Hepatocyte (in vitro differentiated cells): ENCODE results near the gene RAP1GAP2. TPM values are rescaled to one million over a fixed set of nuclear protein-coding genes. Genes with fewer than 3 reads are reported as not detected.

Experiments
- DNase-seq: peaks from one replicate; pipeline ENCODE4 v3.0.0-alpha.2; 2016; ENCODE audit warnings: low spot score
- H2AFZ ChIP-seq: fragments of 200-600 bp; sonication (generic); 2 replicates; pipeline ENCODE4 v1.6.0; 2016; ENCODE audit warnings: antibody characterized with exemption, mild to moderate bottlenecking
- H3K27ac ChIP-seq: fragments of 200-600 bp; sonication (generic); 2 replicates; pipeline ENCODE4 v1.5.1; 2016; ENCODE audit warnings: mild to moderate bottlenecking
- H3K27me3 ChIP-seq: fragments of 200-600 bp; sonication (generic); 2 replicates; pipeline ENCODE4 v1.6.1; 2016
- H3K36me3 ChIP-seq: fragments of 200-600 bp; sonication (generic); replicated peaks from 2 replicates; pipeline ENCODE4 v1.5.1; 2016; ENCODE audit warnings: low read depth; ENCODE audit not compliant: insufficient read depth
- H3K4me1 ChIP-seq: fragments of 200-600 bp; sonication (generic); 2 replicates; pipeline ENCODE4 v1.5.1; 2016; ENCODE audit warnings: mild to moderate bottlenecking, moderate library complexity; ENCODE audit not compliant: insufficient read depth
- H3K4me2 ChIP-seq: fragments of 200-600 bp; sonication (generic); 2 replicates; pipeline ENCODE4 v1.6.0; 2016
- H3K4me3 ChIP-seq: fragments of 200-600 bp; sonication (generic); 2 replicates; pipeline ENCODE4 v1.5.1; 2016; ENCODE audit warnings: mild to moderate bottlenecking
- H3K79me2 ChIP-seq: fragments of 200-600 bp; sonication (generic); 2 replicates; pipeline ENCODE4 v1.6.0; 2017; ENCODE audit warnings: mild to moderate bottlenecking
- H3K9me2 ChIP-seq: fragments of 200-600 bp; sonication (generic); replicated peaks from 2 replicates; pipeline ENCODE4 v1.6.0; 2017; ENCODE audit warnings: mild to moderate bottlenecking; ENCODE audit not compliant: insufficient read depth
- H3K9me3 ChIP-seq: fragments of 200-600 bp; sonication (generic); 2 replicates; pipeline ENCODE4 v1.5.1; 2016; ENCODE audit warnings: low read depth, mild to moderate bottlenecking
- H4K20me1 ChIP-seq: fragments of 200-600 bp; sonication (generic); 2 replicates; pipeline ENCODE4 v1.6.0; 2016; ENCODE audit warnings: mild to moderate bottlenecking; ENCODE audit not compliant: insufficient read depth, poor library complexity, severe bottlenecking
- CTCF ChIP-seq: fragments of 200-600 bp; sonication (generic); IDR thresholded peaks from 2 replicates; pipeline ENCODE4 v1.5.1; 2016; ENCODE audit warnings: antibody characterized with exemption, mild to moderate bottlenecking; ENCODE audit not compliant: poor library complexity
- EZH2 ChIP-seq: fragments of 200-600 bp; sonication (generic); IDR thresholded peaks from 2 replicates; pipeline ENCODE4 v1.6.1; 2016; ENCODE audit warnings: antibody characterized with exemption, mild to moderate bottlenecking, borderline replicate concordance
- EZH2phosphoT487 ChIP-seq: fragments of 200-600 bp; sonication (generic); IDR thresholded peaks from one replicate; pipeline ENCODE4 v1.6.1; 2018; ENCODE audit warnings: antibody characterized with exemption, mild to moderate bottlenecking, low read depth, moderate library complexity; ENCODE audit not compliant: unreplicated experiment, severe bottlenecking
- WGBS: methylation state at CpG from one replicate; pipeline ENCODE4 v1.1.6; 2016; ENCODE audit warnings: low lambda C conversion rate; ENCODE audit errors: missing lambda C conversion rate; 5-methylcytosine and 5-hydroxymethylcytosine counted together
- polyA plus RNA-seq: library from polyadenylated mRNA; unstranded; fragments of >200 nt; fragmentation: Nextera tagmentation; extraction: Ambion mirVana; gene quantifications from 2 replicates; pipeline ENCODE4 v1.2.1, GENCODE V29; 2016
- total RNA-seq: library from RNA; depleted of rRNA; stranded (reverse); fragments of >200 nt; gene quantifications from 2 replicates; pipeline ENCODE4 v1.2.3, GENCODE V29; 2014

Gene RAP1GAP2
- total and polyA plus RNA-seq, 2 experiments from 2014 or later, result 3.0 to 10.0 TPM

- no peaks in the 10 kb centered on the region for H4K20me1 ChIP-seq
- no peak for DNase-seq
- no peaks in the 10 kb centered on the region for H3K27me3 ChIP-seq
- H3K27ac ChIP-seq, result no peak overlapping the region
- H2AFZ ChIP-seq, result no peak overlapping the region
- H3K4me1 ChIP-seq, result no peaks in the 10 kb centered on the region
- H3K4me3 ChIP-seq, result no peak overlapping the region
- no peak overlapping the region for H3K4me2 ChIP-seq
- TF ChIP-seq EZH2, result no peak
- H3K9me3 ChIP-seq, result no peaks in the 10 kb centered on the region
- 91% methylated on average over 6 of the region's 6 CpGs for WGBS
- H3K9me2 ChIP-seq, result no peaks in the 10 kb centered on the region
- no peaks in the 10 kb centered on the region for H3K79me2 ChIP-seq
- no peaks in the 10 kb centered on the region for H3K36me3 ChIP-seq
These were observed 240.6 kb downstream of the RAP1GAP2 start for GRCh38 chr17:3036800-3037199.

GRCh38 chr17:3037259-3037658 is 241.0 kb downstream of the RAP1GAP2 start:
- H2AFZ ChIP-seq, result no peak overlapping the region
- H3K4me3 ChIP-seq, result no peak overlapping the region
- H3K4me1 ChIP-seq, result no peaks in the 10 kb centered on the region
- no peaks in the 10 kb centered on the region for H3K36me3 ChIP-seq
- no peak for DNase-seq
- H3K79me2 ChIP-seq, result no peaks in the 10 kb centered on the region
- H3K27me3 ChIP-seq, result no peaks in the 10 kb centered on the region
- TF ChIP-seq EZH2, result no peak
- TF ChIP-seq CTCF, result no peak
- TF ChIP-seq EZH2phosphoT487, result no peak
- no peaks in the 10 kb centered on the region for H3K9me3 ChIP-seq
- no peak overlapping the region for H3K4me2 ChIP-seq
- WGBS, result 87% methylated on average over 9 of the region's 9 CpGs
- no peaks in the 10 kb centered on the region for H3K9me2 ChIP-seq
- no peak overlapping the region for H3K27ac ChIP-seq
- H4K20me1 ChIP-seq, result no peaks in the 10 kb centered on the region

- TF ChIP-seq EZH2phosphoT487 (no peak), CTCF (no peak), EZH2 (no peak)
- Histone ChIP-seq H3K4me1 (no peaks in the 10 kb centered on the region), H3K9me3 (no peaks in the 10 kb centered on the region), H3K4me3 (no peak overlapping the region), H3K9me2 (no peaks in the 10 kb centered on the region), H3K4me2 (no peak overlapping the region), H2AFZ (no peak overlapping the region), H3K79me2 (no peaks in the 10 kb centered on the region), H3K27ac (no peak overlapping the region), H3K27me3 (no peaks in the 10 kb centered on the region), H4K20me1 (no peaks in the 10 kb centered on the region), H3K36me3 (no peaks in the 10 kb centered on the region)
- DNase-seq, result no peak
- 45% methylated on average over 5 of the region's 5 CpGs for WGBS
These were observed 242.7 kb downstream of the RAP1GAP2 start for GRCh38 chr17:3038941-3039340.

- H3K4me3 ChIP-seq, result no peak overlapping the region
- 65% methylated on average over 6 of the region's 6 CpGs for WGBS
- TF ChIP-seq EZH2phosphoT487, result no peak
- no peak for TF ChIP-seq CTCF
- TF ChIP-seq EZH2, result no peak
- no peaks in the 10 kb centered on the region for H4K20me1 ChIP-seq
- no peaks in the 10 kb centered on the region for H3K9me3 ChIP-seq
- H3K9me2 ChIP-seq, result no peaks in the 10 kb centered on the region
- no peaks in the 10 kb centered on the region for H3K4me1 ChIP-seq
- H2AFZ ChIP-seq, result no peak overlapping the region
- DNase-seq, result no peak
- no peak overlapping the region for H3K27ac ChIP-seq
- H3K27me3 ChIP-seq, result no peaks in the 10 kb centered on the region
- no peak overlapping the region for H3K4me2 ChIP-seq
- H3K36me3 ChIP-seq, result no peaks in the 10 kb centered on the region
- no peaks in the 10 kb centered on the region for H3K79me2 ChIP-seq
These were observed 243.5 kb downstream of the RAP1GAP2 start for GRCh38 chr17:3039736-3040135.
